ENCODE results near the gene EREG.

GRCh38 chr4:74329307-74329706 is 35.6 kb upstream of the EREG start:
- TF ChIP-seq CTCF (IDR thresholded peaks at IDR 0.05) (no peak), POLR2A (IDR thresholded peaks at IDR 0.05) (no peak)

Data from thyroid gland (tissue), 4 donors.